Ramos (cell line): ENCODE results near the gene OTP.

ENCODE experiments used
- in situ Hi-C: fragments of 300-500 bp; cut with MboI; formaldehyde crosslinking; loops from one replicate; pipeline ENCODE4 v1.14.3; 2022; ENCODE audit warnings: low sequenced_read_pairs; ENCODE audit not compliant: unreplicated experiment

OTP gene

DNA sequence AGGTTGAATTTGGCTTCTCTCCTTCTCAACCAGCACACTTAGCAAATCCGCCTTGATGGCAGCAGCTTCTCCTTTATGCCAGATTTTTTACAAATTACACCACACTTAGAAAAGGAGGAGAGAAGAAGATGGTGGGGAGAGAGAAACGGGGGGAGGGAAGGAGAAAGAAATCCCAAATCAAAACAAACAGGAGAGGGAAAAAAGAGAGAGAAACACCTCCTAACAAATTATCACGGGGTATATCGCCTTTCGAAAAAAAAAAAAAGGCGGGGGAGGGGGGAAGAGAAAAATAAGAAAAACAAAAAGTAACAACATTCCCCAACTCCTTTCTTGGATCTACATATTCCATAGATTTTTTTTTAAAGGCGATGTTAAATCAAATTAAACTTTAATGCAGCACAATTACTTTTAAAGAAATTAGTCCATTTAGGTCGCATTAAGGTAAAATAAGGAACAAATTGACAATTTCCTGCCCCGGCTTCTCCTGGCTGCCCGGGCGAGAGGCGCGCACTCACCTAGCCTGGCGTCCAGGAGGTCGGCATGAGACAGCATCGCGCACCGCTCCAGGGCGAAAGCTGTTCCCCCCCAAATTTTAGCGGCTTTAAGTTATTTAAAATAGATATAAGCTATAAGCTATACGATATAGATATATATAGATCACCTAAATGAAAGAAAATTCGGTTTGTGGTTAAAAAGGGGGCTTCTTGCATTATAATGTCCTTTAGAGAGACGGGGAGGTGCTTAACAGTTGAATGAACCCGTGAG lies at the start of gene OTP:
OTP (minus strand) TSS at position 716 of the 765 bp plus-strand sequence; CDS start at position 552, 164 bp downstream.
- in situ Hi-C loops = no loop called here

DNA sequence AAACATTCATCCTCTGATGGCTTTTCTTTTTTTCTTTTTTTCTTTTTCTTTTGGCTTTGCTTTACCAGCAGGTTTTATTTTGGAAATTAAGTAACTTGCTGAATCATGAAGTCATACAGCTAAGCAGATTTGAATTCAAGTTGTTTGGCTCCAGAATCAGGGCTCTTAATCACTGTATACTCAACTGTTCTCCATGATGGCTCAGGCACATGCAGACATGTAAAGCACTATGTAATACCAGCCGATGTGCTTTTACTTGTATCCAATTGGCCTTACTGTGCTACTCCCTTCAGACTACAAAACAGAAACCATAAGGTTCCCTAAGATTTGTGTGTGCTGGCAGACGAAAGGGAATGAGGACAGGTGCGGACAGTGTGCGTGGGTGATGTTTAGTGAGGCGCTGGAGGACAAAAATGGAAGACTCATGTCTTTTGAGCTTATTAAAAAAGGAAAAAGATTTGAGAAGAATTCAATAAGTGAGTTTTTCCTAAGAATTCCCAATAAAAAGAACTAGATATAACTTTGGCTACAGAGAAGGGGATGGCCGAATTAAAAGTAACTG lies 44.7 kb upstream of the OTP start:
- in situ Hi-C loops = no loop called here

DNA sequence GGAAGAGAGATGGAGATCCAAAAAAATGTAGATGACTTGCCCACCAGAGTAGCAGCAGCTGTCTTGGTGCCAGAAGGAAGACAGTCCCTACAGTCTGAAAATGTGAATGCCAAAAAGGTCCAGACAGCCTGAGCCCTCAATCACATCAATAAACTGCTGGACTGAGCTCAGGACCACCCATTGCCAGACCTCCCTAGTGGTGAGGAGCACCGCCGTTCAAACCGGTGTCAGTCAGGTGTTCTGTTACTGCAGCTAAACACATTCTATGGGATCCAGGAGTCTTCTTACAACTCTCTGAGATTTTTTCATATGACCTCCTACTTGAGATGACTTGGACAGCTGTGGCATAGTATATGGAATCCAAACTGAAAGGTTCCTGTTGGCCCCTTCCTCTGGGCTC lies 32.0 kb upstream of the OTP start:
- in situ Hi-C loops = no loop called here

DNA sequence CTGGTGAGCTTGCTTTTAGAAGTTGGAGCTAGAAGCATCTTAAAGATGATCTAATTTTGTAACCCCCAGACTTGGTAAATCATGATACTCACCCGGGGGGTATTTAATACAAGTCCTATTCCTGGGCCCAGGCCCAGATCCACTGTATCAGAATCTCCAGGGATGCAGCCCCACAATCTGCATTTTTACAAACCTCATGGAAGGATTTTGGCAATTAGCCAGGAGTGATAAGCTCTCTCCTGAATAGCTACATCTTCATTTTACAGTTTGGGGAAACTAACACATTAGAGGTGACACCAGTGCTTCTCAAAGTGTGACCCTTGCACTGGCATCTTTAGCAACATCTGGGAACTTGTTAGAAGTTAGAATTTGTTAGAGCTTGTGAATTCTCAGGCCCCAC lies 31.2 kb upstream of the OTP start:
- in situ Hi-C loops = no loop called here

DNA sequence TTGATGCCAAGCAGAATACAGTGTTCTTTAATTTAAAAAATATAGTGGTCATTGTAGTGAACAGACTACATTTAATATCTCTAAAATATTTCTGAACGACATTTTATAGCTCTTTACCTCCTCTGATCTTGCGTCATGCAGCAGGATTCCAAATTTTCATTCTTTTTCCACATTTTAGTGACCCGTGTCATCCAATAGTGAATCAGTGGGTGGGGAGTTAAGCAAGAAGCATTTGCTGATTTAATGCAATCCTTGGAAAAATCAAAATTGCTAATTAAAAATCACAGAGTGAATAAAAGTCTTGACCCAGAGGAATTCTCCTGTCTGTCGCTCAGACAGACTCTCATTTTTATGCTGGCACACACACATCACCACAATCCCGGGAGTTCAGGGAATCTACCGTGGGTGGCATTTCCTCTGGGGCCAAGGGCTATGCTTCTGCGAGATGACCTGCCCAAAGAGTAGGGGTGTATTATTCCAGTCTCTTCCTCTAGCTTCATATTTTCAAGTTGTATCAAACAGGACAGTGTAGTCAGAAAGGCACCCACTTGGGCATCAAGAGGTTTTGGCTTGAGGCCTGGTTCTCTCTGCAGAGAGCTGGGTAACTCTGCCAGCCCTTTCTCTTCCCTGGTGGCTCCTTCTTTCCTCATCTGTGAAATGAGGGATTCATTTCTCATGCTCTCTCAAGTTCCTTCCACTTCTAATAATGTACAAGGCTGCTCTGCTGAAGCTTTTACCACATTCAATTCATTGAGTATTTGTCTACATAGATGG lies 24.8 kb upstream of the OTP start:
- in situ Hi-C loops = no loop called here

DNA sequence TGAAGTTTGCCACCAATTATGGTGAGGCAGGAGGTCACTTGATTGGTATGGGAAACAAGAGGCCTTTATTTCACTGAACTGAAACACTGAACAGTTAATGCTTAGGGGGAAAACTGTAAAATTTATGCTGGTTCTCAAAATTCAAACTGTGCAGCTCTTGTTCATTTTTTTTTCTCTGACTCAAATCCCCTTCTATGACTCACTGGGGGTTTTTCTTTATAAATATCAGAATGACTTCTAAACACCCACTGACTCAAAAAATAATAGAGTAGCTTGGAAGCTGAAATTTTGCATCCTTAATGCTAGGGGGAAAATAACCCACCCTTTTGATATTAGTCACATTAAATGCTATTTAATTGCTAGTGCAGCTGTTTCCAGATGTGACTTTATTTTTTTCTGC lies 24.1 kb upstream of the OTP start:
- in situ Hi-C loops = no loop called here

DNA sequence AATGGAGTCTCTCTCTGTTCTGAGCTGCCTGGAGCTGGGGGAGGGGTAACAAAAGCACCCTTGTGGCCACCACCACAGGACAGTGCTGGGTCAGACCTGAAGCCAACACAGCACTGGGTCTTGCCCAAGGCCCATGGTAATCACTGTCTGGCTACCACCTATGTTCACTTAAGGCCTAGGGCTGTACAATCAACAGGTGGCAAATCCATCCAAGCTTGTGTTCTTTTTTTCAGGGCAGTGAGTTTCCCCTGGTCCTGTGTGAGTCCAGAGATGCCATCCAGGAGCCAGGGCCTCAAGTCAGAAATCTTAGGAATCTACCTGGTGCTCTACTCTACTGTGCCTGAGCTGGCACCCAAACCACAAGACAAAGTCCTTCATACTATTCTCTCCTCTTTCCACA lies 20.1 kb upstream of the OTP start:
- in situ Hi-C loops = no loop called here

DNA sequence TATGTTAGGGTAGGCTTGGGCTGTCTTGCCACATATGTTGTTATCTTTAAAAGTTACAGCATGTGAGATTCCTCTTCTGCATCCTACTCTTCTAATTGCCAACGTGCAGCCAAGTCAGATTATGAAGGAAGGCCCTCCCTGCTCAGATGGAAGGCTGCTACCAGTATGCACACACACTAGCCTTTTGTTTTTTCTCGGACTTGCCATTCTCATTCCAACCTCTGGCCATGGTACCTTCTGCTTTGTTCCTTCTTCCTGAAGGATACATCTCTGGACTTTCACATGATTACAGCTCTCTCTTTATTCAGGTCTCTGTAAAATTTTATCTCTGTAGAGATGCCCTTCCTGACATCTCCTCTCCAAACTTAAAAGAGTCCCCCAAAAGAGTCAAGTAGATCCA lies 12.8 kb upstream of the OTP start:
- in situ Hi-C loops = no loop called here

DNA sequence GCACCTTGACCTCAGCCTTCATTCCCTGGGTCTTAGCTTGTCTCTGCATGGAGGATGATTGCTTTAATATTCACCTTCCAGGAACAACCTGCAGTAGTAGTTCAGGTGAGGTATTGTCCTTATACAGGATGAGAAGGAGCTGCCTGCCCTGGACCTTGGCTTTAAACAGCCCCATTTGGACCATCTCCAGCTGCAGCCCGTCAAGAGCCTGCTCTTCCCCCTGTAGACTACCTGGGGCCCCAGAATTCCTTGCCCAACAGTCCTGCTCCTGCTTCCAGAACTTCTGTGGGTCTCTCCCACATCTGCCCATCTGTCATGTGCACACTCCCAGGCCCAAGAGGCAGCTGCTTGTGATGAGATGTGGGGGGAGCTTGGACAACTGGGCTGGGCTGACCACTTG lies 12.2 kb upstream of the OTP start:
- in situ Hi-C loops = no loop called here

DNA sequence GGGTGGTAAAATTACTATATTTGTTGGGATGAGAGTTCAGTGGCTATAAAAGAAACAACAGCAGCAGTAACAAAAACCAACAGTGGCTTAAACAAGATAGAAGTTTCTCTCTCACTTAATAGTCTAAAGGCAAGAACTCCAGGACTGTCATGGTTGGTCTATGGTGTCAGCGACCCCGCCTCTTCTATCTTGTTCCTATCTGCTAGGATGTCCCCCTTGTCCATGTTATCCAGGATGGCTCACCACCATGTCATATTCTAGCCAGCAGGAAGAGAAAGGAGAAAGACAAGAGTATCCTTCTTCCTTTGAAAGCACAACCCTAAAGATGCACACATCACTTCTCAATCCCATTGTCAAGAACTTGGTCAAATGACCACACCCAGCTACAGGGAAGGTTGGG lies 11.3 kb upstream of the OTP start:
- in situ Hi-C loops = no loop called here

DNA sequence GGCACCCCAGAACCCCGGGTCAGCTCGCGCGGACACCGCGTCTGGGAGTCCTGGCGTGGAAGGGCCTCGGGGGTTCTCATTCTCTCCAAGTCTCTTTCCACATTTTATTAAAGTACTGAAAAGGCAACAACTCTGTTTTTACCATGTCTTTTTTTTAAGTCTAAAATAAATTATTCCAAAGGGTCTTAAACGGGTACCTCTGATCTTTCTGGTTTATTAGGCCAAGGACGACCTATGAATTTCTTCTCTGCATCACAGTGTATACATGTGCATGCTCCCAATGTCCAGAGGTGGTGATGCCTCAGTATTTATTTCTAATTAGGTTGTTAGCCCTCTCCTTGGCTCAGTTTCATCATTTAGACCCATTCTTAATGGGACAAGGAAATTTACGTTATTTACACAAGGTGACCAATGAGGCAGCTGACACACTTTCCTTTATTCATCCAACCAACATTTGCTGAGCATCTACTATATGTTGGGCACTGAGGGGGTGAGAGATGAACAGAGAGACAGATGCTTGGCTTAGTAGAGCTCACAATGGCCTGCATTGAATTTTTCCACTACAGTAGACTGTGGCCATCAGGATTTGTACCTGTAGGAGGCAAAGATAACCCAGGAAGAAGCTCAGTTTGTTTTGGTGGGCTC lies 7.6 kb upstream of the OTP start:
- in situ Hi-C loops = no loop called here

DNA sequence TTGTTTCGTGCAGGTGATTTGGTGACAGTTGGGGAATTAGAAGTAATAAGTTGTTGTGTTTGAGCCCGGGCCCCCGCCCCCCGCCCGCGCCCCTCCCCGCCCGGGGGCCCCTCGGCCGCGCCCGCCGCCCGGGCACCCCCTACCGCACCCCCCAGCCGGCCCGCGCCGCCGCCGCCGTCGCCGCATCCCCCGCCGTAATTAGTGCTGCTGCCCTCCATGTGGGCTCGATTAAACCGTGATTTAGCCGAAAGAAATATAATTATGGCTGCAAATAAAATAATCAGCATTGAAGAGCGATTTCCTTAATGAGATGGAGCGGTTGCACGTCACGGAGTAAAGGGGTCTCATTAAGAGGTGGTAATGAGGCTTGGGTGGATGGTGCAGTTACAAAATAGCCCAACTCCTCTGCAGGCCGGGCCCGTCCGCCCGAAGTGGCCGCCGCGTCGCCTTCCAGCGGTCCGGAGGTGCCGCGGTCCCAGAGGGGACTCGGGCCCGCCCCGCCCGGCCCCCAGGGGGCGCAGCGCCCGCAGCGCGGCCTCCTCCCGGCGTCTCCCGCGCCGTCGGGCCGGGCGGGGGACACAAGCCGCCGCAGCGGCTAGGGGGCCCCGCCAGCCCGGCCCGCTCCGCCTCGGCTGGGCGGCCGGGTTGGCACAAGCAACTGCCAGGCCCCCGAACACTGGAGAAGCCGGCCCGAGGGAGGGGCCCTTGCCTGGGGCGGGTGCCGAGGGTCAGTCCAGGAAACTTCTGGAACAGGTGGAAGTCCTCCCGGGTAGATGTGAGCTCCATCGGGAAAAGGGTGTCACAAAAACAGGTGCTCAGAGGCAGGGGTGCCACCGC lies 6.9 kb upstream of the OTP start:
- in situ Hi-C loops = no loop called here

DNA sequence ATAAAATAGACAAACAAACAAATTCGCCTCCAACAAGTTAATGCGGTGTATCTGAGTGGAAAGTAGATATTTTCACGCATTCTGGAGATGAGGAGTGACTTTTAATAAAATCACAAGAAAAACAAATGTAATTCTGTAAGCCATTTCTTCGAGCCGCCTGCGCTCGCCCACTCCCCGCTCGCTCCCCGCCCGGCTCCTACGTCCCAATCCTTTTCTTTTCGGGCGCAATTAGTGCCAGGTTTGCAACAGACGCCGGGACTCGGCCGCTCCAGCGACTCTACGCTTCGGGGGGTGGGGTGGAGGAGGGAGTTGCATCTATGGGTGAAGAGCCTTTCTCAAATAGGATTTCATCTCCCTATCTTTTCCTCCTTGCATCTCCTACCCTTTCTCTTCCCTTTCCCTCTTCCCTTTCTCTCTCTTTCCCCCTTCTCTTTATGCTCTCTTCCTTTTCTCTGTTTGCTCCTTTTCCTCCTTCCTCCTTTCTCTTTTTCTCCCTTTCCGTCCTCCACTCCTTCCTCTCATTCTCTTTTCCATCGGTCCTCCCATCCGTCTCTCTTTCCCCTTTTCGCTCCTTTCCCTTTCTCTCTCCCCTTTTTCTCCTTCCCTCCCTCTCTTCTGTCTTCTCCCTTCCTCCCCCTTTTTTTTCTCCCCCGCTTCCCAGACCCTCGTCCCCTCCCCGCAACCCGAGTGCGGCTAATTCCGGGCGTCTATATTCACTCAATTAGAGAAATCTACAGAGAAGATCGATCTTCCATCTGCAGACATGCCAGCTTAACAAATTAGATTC lies 6.1 kb upstream of the OTP start:
- in situ Hi-C loops = no loop called here

DNA sequence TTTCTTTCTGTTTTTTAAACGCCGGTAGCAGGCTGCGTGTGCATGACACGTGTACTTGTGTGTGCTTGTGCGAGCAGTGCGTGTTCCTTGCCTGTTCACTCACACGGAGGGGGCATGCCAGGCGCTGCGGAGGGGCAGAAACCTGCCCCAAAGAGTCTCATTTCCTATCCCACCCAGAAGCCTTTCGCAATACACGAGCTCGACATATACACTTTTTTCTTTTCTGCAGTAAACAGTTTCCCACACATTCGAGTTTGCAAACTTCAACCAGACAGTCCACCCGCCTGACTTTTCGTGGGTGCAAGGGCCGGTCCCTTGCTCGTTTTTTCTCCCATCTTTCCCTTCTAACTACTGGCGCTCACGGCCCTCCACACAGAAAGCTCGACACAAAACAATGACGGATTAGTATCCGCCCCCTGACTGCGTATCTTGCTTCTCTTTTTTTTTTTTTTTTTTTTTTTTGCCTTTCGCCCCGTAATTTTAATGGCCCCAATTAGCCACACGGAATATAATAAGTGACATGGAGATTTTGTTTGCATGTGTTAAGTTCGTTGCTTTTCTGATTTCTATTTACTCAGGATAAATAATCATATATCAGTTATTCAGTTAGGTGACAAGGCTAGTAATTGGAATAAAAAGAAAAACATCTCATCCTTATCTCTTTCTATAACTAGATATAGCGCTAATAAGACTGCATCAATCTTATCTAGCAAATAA lies 5.3 kb upstream of the OTP start:
- in situ Hi-C loops = no loop called here

DNA sequence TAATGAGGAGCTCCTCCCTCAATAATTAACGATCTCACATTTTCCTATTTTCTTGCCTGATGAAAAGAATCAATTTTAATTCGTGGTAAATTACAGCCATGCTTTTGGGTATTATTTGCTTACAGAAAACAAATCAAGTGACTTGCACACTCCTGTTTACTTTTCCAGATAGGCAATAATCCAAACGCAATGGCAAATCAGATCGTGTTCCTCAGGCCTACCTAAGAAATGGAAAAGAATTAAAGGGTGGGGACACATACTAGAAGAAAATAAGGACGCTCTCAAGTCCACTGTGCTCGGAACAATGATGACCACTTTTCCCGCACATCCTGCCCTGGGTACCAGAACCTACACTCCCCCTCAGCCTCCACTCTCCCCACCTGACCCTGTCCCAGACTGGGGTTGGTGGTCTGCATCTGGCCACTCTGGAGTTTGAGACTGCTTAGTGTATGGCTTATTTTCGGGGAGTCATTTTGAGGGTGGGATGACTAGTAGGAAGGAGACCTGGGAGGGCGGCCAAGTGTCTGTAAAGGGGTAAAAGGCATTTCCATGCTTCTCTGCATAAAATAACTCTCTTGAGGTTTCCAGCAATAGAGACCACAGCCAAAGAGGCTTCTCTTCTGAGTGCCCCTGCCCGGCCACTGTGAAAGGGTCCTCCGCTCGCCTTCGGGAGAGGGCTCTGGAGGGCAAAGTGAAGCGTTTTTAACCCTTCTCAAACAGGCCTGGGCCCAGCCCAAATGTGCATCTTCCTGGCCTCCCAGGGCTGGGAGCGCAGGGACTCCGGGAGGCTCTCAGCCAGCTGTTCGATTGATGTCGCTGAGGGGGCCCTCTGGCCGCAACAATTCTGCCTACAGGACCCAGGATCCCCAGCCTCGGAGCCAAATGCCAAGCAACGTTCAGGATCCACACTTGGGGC lies 4.5 kb upstream of the OTP start:
- in situ Hi-C loops = no loop called here

DNA sequence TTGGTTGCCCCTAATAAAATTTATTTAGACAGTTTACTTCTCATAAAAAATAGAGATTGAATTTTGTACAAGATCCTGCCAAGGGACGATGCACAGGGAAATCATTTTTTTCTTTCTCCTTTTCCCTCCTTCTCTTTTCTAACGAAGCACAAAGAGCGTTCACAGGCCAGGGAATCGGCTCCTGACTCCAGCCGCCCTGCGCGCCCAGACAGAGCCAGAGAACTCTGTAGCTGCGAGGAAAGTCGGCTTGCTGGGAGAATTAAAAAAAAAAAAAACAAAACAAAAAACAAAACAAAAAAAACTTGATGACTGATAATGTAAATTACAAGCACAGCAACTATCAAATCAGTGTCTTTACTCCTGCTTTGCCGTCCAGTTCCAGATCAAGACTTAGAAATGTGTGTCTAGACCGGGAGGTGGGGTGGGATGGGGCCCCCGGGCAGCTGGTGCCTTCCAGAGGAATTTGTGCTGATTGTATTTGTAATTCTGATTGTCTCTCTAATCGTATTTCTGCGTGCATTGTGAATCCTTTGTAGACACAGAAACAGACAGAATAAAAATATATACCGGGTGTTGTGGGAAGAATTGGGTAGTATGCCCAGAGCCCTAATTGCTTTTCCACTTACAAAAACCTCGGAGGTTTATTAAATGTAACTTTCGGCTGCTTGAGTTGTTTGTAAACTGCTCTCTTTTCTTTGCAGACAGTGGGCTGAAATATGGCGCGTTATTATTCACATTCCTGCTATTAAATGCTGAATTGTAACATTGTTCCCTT lies 3.6 kb upstream of the OTP start:
- in situ Hi-C loops = no loop called here

DNA sequence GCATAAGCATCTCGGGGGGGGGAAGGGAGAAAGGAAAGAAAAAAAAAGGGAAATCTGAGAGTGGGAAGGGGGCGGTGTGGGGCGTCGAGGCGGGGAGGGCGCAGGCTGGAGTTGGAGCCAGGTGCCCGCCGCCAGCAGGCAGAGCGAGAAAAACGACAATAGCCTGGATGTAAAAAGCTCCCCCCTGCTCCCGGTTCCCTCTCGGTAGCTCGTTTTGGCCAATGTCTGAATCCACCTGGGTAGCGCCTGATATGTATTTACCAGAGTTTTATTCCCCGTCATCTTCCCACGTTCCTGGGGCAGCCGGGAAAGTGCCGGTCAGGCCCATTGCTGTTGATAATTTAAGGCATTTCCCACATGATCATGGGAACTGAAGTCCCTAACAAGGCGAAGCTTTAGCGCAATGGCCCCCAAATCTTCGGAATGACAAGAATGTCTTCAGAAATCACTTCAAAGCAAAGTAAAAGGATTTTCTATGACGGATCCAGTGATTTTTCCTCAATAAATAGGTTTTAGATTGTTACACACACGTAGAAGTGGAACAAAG lies 3.0 kb upstream of the OTP start:
- in situ Hi-C loops = no loop called here
